Mesangial cell (primary cell): Measurements from ENCODE around the gene CAPG. TPM values are rescaled to one million over a fixed set of nuclear protein-coding genes. Genes with fewer than 3 reads are reported as not detected.

Source experiments
- total RNA-seq: library from RNA; depleted of rRNA; stranded (reverse); fragments of >200 nt; gene quantifications from 2 replicates; pipeline ENCODE4 v1.2.3, GENCODE V29; 2015

CAPG gene
- 236 and 507 TPM in 2 replicates for total RNA-seq

DNA sequence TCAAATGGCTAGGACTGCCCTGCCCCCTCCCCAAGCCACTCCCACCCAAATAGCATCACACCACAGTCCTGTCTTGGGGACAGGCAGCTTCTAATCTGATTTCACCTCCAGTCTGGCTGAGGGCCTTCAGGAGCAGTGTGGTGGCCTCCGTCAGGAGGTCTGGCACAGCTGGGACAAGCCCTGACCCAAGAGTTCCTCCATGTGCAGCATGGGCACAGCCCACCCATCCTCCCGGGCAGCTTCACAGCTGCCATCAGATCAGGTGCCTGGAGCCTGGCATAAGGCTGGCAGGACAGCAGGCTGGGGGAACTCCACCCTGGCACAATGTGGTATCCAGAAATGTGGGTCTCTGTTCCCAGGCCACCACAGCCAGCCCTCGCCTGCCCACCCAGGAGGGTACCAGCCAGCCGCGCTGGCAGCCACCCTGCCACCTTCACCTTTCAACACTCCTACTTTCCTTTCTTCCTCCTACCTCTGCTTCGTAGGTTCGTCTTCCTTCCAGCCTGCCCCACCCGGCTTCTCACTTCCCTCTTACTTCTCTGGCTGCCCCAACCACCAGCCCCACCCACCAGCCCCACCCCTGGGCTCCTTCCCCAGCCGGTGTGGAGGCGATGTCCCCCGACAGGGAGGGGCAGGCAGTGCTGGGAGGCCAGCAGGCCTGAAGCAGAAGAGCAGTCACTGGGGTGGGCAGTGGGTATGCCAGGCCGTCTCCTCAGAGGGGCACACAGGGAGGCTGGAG is at the start of gene CAPG:
CAPG (minus strand) TSS at position 522 of the 739 bp plus-strand sequence. CDS start 8,221 bp downstream, outside the sequence.

DNA sequence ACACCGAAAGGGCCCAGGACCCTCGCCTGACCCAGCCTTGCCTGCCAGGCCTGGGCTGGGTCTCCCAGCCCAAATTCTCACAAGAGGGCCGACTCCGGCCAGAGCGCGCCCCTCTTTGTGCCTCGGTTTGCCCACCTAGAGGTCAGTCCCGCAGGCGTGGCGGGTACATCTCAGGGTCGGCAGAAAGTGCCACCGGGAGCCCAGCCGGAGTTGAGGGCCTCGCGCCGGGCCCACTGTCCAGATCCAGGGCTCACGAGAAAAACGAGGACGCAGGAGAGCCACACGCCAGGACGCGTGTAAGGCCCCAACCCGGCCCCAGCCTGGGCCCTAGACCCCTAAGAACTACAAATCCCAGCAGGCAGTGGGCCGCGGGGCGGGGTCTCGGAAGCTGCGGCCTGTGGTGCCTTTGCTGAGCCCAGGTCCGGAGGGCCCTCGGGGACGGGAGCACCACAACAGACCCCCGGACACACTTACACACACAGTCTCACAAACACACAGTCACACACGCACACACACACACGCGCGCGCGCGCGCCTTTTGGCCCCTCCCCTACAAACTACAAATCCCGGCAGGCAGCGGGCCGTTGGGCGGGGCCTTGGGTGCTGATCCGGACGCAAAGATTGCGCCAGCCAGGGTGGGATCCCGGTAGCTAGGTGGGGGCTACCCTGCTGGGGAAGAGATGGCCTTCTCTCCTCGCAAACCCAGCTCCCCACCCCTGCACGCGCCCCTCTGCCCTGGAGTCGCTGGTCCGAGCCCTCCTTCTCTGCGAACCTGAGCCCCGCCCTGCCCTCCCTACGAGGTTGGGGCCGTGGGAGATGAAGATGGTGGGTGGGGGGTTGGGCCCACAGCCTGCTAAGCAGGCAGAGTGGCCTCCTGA is 8.2 kb upstream of the CAPG start, which contains the start of gene SH2D6:
SH2D6 (plus strand) TSS at position 583 of the 877 bp plus-strand sequence. CDS start 10,752 bp downstream, outside the sequence.

DNA sequence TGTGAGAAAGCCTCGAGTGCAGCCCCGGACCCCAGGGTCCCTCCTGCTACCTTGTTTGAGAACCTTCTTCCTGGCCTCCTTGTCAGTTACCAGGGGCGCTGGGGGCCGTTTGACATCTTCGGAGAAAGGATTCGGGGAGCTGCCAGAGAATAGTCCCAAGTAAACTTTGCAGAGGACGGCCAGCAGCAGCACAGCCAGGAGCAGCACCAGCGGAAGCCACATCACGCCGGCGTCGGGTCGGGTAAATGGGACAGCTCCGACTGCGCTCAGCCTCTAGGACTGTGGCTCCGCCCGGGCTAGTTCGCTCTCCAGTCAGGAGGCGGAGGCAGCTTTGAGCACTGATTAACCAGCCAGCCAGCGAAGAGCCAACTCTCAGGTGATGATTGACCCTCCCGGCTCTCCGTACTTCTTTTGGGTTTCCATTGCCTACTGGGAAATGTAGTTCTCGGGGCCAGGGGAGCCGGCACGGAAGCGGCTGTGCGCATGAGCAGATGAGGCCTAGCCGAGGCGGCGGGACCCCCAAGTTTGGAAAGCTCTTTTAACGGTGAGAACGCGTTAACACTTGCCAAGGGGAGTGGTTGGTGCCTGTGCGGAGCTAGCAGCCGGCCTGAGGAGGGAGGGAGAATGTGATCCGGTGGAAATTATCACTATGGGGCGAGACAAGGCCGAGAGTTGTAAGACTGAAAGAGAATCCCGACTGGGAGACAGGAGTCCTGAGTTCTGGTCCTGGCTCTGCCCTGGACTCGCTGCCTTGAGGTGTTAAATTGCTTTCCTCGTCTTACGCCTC is 55.7 kb downstream of the CAPG start, which contains the start of the genes ELMOD3 and RETSAT:
ELMOD3 (plus strand) TSS at position 484 of the 787 bp plus-strand sequence. CDS start 2,430 bp downstream, outside the sequence.
RETSAT (minus strand) TSS at position 243 of the 787 bp plus-strand sequence; CDS start at position 222, 21 bp downstream.

Other genes starting within 250 kb of the CAPG start
- gene TGOLN2, start 82.4 kb downstream of the CAPG start, total RNA-seq = 86.5 and 121 TPM in 2 replicates
- 26.2 and 39.8 TPM in 2 replicates for gene RETSAT, start 55.8 kb downstream of the CAPG start, total RNA-seq
- gene ELMOD3, start 55.6 kb downstream of the CAPG start, total RNA-seq = 8.7 and 13.0 TPM in 2 replicates
- gene SH2D6, start 8.3 kb upstream of the CAPG start, total RNA-seq = 0.38 TPM in 1 of 2 replicates, not detected in the other
- 53.1 and 122 TPM in 2 replicates for gene MAT2A, start 128.8 kb upstream of the CAPG start, total RNA-seq
- gene GGCX, start 151.1 kb upstream of the CAPG start, total RNA-seq = 34.5 and 37.0 TPM in 2 replicates
- gene VAMP8, start 167.2 kb upstream of the CAPG start, total RNA-seq = 26.7 and 34.1 TPM in 2 replicates
- gene VAMP5, start 174.1 kb upstream of the CAPG start, total RNA-seq = 43.7 and 52.6 TPM in 2 replicates
- 167 and 184 TPM in 2 replicates for gene RNF181, start 185.4 kb upstream of the CAPG start, total RNA-seq
- gene TMEM150A, start 192.3 kb upstream of the CAPG start, total RNA-seq = 12.2 and 30.4 TPM in 2 replicates
- gene C2orf68, start 201.7 kb upstream of the CAPG start, total RNA-seq = 15.5 and 17.7 TPM in 2 replicates
- 39.0 and 82.9 TPM in 2 replicates for gene USP39, start 205.8 kb upstream of the CAPG start, total RNA-seq